Immature natural killer cell (primary cell): ENCODE results near the gene POP5. TPM values are rescaled to one million over a fixed set of nuclear protein-coding genes. Genes with fewer than 3 reads are reported as not detected.
"Not testable (repeated sequence)": the region's sequence is repeated elsewhere in the genome, so short reads cannot be mapped to it uniquely, and the experiment has no call there.

Experiments used
- DNase-seq, 3 donors: peaks; one replicate each; pipeline ENCODE4 v3.0.0; 2022; ENCODE audit warnings: mixed read lengths in 1 of 3
- H3K27ac Mint-ChIP-seq, 6 donors: one replicate each; pipeline ENCODE4 v1.8.0; 2020; ENCODE audit warnings: mixed read lengths in 6 of 6, mild to moderate bottlenecking in 5 of 6, inconsistent platforms in 4 of 6, moderate library complexity in 3 of 6
- H3K27me3 Mint-ChIP-seq, 3 donors: one replicate each; pipeline ENCODE4 v1.8.0; 2020 to 2021; ENCODE audit warnings: low read depth in 3 of 3, mild to moderate bottlenecking in 3 of 3, mixed read lengths in 3 of 3, moderate library complexity in 3 of 3, inconsistent platforms in 1 of 3
- H3K36me3 Mint-ChIP-seq, 3 donors: one replicate each; pipeline ENCODE4 v1.8.0; 2020; ENCODE audit warnings: mixed read lengths in 3 of 3, inconsistent platforms in 2 of 3, mild to moderate bottlenecking in 2 of 3
- H3K4me1 Mint-ChIP-seq, 2 donors: one replicate each; pipeline ENCODE4 v1.8.0; 2020; ENCODE audit warnings: inconsistent platforms in 2 of 2, mild to moderate bottlenecking in 2 of 2, mixed read lengths in 2 of 2, moderate library complexity in 1 of 2
- H3K4me3 Mint-ChIP-seq, 5 donors: one replicate each; pipeline ENCODE4 v1.8.0; 2020; ENCODE audit warnings: mild to moderate bottlenecking in 5 of 5, mixed read lengths in 5 of 5, inconsistent platforms in 3 of 5, moderate library complexity in 3 of 5
- H3K9me3 Mint-ChIP-seq, 6 donors: one replicate each; pipeline ENCODE4 v1.8.0; 2020; ENCODE audit warnings: mild to moderate bottlenecking in 6 of 6, mixed read lengths in 6 of 6, inconsistent platforms in 4 of 6, moderate library complexity in 3 of 6
- polyA plus RNA-seq, 3 donors: library from polyadenylated mRNA; unstranded; fragments of 300-500 nt; fragmentation: Illumina TruSeq; gene quantifications; one replicate each; pipeline ENCODE4 v1.2.3, GENCODE V29; 2021

POP5 gene
- polyA plus RNA-seq, 3 donors from 2014 or later = 86.2 to 110 (median 101) TPM

DNA sequence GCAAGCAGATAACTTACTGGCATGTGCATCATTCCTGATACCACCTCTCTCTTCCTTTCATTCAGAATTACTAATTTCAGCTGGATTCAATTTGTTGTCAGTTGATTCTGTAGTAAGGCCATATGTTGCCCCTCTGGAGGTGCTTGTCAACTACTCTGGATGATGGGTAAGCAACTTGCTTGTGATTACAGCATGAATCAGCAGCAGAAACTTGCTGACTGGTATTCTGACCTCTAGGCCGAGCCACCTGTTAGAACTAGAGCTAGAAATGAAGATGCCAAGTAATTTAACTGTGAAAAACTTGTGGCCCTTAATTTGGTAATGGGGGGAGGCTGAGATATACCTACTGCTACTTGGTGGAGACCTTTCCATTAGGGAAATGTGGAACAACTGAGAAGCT lies 41.9 kb downstream of the POP5 start:
- Mint-ChIP-seq H3K36me3 (peaks cover 0 to 3% (median 0%) of the 10 kb centered on the region in 3 donors), H3K4me3 (peak overlapping the region; percentile 3 to 95 (median 39)), H3K9me3 (no peaks in the 10 kb centered on the region), H3K27me3 (peaks cover 4 to 7% (median 5%) of the 10 kb centered on the region in 3 donors), H3K27ac (peak overlapping the region; percentile 24 to 87 (median 54)), H3K4me1 (peaks cover 69 to 76% of the 10 kb centered on the region in 2 donors)
- no peak for DNase-seq

DNA sequence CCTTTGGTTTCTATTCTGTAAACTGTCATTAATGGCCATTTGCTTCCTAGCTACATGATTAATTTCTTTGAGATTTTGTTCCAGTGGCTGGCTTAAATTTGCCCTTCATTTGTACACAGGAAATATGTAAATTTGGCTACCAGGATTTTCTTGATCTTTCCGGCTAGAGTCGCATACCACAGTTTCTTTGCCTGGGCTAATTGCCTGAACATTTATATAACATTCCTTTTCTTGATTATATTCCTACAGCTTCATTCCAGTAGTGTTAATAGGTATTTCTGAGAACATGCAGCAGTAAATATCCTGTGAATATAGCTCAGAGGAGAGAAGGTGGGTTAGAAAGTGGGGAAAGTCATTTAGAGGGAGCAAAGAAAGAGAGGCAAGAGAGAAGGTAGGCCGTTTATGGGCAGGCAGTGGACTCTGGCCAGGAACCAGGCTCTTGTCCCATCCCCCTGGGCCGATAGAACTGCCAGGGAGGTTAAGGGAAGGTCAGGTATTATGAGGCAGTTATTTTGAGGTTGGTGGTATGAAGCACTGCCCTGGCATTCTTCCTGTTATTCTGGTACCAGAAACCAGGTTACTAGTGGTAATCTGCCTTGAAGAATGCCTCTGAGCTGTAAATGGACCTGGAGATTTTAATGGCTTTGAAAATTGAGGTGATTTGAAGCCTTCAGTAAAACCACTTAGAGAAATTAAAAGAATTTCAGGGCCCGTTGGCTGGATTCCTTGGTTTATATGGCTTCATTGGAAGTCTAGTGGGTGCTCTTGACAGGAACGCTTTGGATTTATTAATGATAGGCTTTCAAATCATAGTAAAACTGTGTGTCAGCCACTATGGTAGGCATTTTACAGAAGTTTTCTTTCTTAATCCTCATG lies 42.7 kb downstream of the POP5 start:
- Mint-ChIP-seq H3K27ac (peak overlapping the region; percentile 24 to 87 (median 62)), H3K4me3 (peak overlapping the region; percentile 37 to 95 (median 61)), H3K4me1 (peaks cover 71 to 77% of the 10 kb centered on the region in 2 donors), H3K36me3 (peaks cover 0 to 3% (median 0%) of the 10 kb centered on the region in 3 donors), H3K9me3 (no peaks in the 10 kb centered on the region), H3K27me3 (peaks cover 6 to 11% (median 8%) of the 10 kb centered on the region in 3 donors)
- no peak for DNase-seq

DNA sequence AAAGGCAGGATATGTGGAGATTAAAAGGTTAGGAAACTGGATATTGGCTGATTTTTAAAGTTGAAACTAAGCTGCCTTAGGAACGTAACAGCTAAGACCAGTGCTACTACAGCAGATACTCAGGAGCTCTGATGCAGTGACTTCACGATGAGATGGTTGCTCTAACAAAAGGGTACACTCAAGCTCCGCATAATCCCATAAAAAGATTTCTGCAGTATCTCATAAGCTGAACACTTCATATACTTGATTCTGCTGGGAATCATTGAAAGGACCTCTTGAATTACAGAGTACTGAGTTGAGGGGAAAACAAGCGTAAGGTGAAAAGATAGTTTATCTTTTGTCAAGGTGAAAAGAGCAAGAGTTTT lies 43.4 kb downstream of the POP5 start:
- H3K4me3 Mint-ChIP-seq = peak overlapping the region; percentile 37 to 95 (median 61)
- no peaks in the 10 kb centered on the region for H3K9me3 Mint-ChIP-seq
- peak overlapping the region in 5 of 6 donors; percentile 29 to 87 (median 47) for H3K27ac Mint-ChIP-seq
- H3K36me3 Mint-ChIP-seq = peaks cover 0 to 3% (median 0%) of the 10 kb centered on the region in 3 donors
- no peak for DNase-seq
- H3K27me3 Mint-ChIP-seq = peaks cover 6 to 11% (median 8%) of the 10 kb centered on the region in 3 donors
- peaks cover 70 to 74% of the 10 kb centered on the region in 2 donors for H3K4me1 Mint-ChIP-seq

DNA sequence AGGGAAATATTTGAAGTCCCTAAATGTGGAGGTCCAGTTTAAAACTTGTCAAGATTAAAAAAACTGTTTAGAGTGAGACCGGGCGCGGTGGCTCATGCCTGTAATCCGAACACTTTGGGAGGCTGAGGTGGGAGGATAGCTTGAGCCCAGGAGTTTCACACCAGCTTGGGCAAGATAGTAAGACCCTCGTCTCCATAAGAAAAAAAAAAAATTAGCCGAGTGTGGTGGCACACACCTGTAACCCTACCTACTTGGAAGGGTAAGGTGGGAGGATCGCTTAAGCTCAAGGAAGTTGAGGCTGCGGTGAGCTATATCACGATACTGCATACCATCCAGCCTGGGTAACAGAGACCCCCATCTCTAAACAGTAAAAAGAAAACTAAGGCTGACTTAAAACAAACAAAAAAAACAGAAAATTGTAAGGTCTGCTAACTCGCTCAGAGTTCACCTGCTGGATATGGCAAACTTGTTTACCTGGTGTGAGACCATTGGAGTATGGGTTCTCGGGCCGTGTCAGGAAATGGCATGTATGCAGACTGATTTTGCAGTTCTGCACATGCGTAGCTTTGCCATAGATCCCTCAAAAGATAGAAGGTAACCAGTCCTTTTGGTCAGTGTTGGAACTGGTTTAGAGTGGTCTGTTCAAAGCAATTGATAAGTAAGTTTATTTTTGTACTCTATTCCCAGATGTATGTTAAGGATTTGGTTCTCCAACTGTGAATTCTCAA lies 45.0 kb downstream of the POP5 start:
- Mint-ChIP-seq H3K27ac (peak overlapping the region; percentile 78 to 96 (median 92)), H3K27me3 (peaks cover 6 to 11% (median 8%) of the 10 kb centered on the region in 3 donors), H3K9me3 (no peaks in the 10 kb centered on the region), H3K4me3 (peak overlapping the region; percentile 86 to 97 (median 95)), H3K4me1 (peaks cover 65 to 69% of the 10 kb centered on the region in 2 donors), H3K36me3 (peaks cover 0 to 3% (median 0%) of the 10 kb centered on the region in 3 donors)
- DNase-seq = no peak

DNA sequence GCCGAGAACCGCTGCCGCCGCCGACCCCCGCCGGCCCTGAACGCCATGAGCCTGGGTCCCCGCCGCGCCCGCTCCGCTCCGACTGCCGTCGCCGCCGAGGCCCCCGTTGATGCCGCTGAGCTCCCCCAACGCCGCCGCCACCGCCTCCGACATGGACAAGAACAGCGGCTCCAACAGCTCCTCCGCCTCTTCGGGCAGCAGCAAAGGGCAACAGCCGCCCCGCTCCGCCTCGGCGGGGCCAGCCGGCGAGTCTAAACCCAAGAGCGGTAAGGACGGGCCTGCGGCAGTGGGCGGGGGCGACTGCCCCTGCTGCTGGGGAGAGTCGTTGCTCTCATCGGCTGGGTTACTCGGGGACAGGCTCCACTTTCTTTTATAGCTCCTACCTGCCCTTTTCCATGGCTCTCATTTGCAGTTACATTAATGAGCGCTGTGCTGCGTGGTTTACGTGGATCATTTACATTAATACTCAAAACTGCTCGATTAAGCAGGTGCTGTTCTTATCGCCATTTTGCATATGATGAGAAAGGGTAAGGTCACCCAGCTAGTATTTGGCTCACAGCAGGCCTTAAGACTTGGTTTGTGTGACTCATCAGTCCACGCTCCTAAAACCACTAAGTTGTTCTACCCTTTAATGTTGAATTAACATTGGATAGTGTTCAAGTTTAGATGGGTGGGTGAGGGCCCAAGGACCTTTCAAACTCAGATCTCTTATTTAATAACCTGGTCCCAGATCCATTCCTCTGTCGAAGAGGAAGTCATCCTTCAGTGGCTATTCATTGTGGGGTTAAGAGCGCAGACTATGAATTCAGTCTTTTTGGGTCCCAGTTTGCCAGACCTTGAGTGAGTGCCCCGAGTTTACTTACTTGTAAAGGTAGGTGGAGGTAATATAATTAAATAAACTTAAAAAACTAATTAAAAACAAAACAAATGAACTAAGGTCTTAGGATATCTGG lies 46.2 kb downstream of the POP5 start:
- Mint-ChIP-seq H3K4me3 (peak overlapping the region; percentile 86 to 97 (median 95)), H3K27ac (peak overlapping the region; percentile 82 to 96 (median 92)), H3K9me3 (no peaks in the 10 kb centered on the region), H3K27me3 (peaks cover 6 to 11% (median 8%) of the 10 kb centered on the region in 3 donors), H3K4me1 (peaks cover 58 to 59% of the 10 kb centered on the region in 2 donors), H3K36me3 (peaks cover 0 to 3% (median 0%) of the 10 kb centered on the region in 3 donors)
- peak; percentile 50 to 59 (median 53) for DNase-seq

DNA sequence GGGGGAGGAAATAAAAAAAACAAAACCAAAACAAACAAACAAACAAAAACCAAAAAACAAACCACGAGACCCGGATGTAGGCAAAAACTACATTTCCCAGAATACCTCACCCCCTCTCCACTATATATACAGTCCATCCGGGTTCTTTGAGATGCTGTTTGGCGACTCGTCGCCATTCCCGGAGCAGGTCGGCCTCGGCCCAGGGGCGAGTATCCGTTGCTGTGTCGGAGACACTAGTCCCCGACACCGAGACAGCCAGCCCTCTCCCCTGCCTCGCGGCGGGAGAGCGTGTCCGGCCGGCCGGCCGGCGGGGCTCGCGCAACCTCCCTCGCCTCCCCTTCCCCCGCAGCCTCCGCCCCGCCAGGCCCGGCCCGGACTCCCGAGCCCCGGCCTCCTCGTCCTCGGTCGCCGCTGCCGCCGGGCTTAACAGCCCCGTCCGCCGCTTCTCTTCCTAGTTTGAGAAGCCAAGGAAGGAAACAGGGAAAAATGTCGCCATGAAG lies 46.9 kb downstream of the POP5 start, which contains the start of gene RNF10:
TSS of gene RNF10 (plus strand) at position 154 of the 500 bp plus-strand sequence. CDS start 456 bp downstream, outside the sequence.
- H3K27me3 Mint-ChIP-seq = peaks cover 6 to 13% (median 8%) of the 10 kb centered on the region in 3 donors
- H3K9me3 Mint-ChIP-seq = no peaks in the 10 kb centered on the region
- peaks cover 59% of the 10 kb centered on the region in 2 donors for H3K4me1 Mint-ChIP-seq
- peak; percentile 84 to 88 (median 87) for DNase-seq
- H3K27ac Mint-ChIP-seq = peak within 1 kb of the TSS; percentile 82 to 96 (median 94)
- H3K36me3 Mint-ChIP-seq = peaks cover 0 to 3% (median 0%) of the 10 kb centered on the region in 3 donors
- H3K4me3 Mint-ChIP-seq = peak within 1 kb of the TSS; percentile 86 to 97 (median 95)

DNA sequence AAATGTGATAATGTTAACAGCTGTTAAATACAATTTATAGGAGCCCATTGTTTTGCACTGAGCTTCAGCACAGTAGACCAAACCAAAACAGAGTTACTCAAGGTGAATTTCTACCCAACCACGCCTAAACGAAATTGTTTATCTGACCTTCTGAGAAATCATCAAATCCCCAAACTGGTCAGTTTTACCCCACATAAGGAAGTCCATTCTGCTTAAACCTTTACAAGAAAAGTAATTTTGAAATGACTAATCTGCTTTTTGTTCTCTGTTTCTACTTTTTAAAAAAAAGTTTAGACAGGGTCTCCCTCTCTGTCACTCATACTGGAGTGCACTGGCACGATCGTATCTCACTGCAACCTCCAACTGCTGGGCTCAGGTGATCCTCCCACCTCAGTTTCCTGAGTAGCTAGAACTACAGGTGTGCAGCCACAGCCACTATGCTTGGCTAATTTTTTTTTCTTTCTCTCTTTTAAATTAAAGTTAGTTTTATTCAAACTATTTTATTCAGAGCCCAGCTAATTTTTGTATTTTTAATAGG lies 48.4 kb downstream of the POP5 start:
- DNase-seq = no peak
- no peak overlapping the region for H3K27ac Mint-ChIP-seq

DNA sequence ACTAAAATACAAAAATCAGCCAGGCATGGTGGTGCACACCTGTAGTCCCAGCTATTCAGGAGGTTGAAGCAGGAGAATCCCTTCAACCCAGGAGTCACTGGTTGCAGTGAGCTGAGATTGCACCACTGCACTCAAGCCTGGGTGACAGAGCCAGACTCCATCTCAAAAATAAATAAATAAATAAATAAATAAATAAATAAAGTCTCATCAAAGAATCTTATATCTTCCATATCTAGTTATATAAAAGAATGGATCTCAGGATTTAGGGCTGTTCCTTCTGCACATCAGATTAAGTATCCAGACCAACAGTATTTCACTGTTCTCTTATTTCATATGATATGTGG lies 50.8 kb downstream of the POP5 start:
- not testable (repeated sequence) for H3K36me3 Mint-ChIP-seq, DNase-seq, H3K9me3 Mint-ChIP-seq
- peaks cover 9 to 15% (median 12%) of the 10 kb centered on the region in 3 donors for H3K27me3 Mint-ChIP-seq
- peak overlapping the region in 4 of 5 donors; percentile 46 to 100 (median 74) for H3K4me3 Mint-ChIP-seq
- H3K27ac Mint-ChIP-seq = peak overlapping the region in 4 of 6 donors; percentile 45 to 99 (median 98)
- H3K4me1 Mint-ChIP-seq = peaks cover 31 to 38% of the 10 kb centered on the region in 2 donors

More for the DNA sequence above, 48.4 kb downstream of the POP5 start:
- no peaks in the 10 kb centered on the region for H3K9me3 Mint-ChIP-seq
- H3K4me1 Mint-ChIP-seq = peaks cover 55 to 56% of the 10 kb centered on the region in 2 donors
- H3K4me3 Mint-ChIP-seq = peak overlapping the region in 2 of 5 donors; percentile 30 to 40
- H3K36me3 Mint-ChIP-seq = peaks cover 0 to 3% (median 0%) of the 10 kb centered on the region in 3 donors
- H3K27me3 Mint-ChIP-seq = peaks cover 9 to 15% (median 12%) of the 10 kb centered on the region in 3 donors

DNA sequence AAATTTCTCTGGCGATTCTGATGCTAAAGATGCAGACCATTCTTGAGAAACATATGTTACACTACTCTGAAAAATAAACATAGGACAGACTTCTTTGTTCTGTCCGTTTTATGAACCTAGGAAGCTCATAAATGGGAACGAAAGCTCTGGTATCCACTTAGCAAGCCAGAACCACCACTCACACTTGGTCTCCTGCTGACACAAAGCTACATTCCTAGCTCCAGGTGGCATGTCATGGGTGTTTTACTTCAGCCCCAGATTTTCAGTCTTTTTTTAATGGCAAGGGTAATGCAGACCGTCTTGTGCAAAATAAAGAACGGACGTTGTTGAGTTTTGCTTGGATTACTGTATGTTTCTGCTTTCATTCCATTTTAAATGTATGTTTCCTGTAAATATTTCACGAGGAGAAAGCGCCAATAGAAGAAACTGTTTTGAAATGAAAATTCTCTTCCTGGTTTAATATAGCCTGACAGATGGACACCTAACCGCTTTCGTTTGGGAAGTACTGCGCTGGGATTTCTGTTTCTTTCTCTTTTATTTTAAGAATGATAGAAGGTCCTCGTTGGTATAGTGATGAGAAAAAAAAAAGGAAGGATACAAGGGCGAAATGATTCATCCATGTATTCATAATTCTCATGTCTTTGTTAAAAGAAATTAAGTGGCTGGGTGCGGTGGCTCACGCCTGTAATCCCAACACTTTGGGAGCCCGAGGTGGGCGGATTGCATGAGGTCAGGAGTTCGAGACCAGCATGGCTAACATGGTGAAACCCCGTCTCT lies 51.4 kb downstream of the POP5 start:
- DNase-seq = peak in 1 of 3 donors; percentile 14
- H3K4me3 Mint-ChIP-seq = peak overlapping the region; percentile 99 to 100 (median 100)
- H3K27me3 Mint-ChIP-seq = peaks cover 7 to 13% (median 10%) of the 10 kb centered on the region in 3 donors
- peaks cover 26 to 33% of the 10 kb centered on the region in 2 donors for H3K4me1 Mint-ChIP-seq
- peaks cover 0 to 4% (median under 1%) of the 10 kb centered on the region in 3 donors for H3K36me3 Mint-ChIP-seq
- H3K9me3 Mint-ChIP-seq = no peaks in the 10 kb centered on the region
- H3K27ac Mint-ChIP-seq = peak overlapping the region; percentile 96 to 100 (median 99)

DNA sequence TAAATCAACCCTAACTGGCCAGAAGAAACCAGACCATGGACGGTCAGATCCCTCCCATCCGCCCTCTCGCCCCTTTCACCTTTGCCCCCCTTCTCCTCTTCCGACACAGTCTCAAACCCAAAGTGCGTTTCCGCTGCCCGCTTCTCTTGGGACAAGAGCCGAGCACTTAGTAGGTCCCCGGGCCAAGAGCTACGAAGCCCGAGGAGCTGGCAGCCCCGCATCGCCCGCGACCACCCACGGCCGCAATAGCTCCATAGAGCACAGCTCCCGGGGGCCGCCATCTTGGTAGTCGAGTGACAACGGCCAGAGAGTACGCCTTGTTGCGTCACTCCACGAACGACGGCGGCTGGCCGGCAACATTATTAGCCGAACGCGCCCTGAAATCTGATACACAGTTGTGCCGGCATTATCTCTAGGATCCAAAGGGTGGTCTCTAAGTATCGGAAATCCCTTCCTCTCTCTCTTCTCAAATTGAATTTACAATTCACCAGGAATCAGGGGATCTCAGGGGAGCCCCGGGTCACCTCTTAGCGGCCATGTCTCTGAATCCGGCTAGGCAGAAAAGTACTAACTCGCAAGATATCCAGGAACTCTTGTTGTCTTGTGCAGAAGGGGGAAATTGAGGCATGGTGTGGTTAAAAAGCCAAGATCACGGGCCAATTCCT lies 52.2 kb downstream of the POP5 start, which contains the start of gene COQ5:
TSS of gene COQ5 (minus strand) at position 298 of the 665 bp plus-strand sequence. CDS start at position 281, 17 bp downstream.
- peak within 1 kb of the TSS; percentile 99 to 100 (median 100) for H3K4me3 Mint-ChIP-seq
- H3K9me3 Mint-ChIP-seq = no peaks in the 10 kb centered on the region
- peak within 1 kb of the TSS; percentile 96 to 100 (median 99) for H3K27ac Mint-ChIP-seq
- peaks cover 0 to 4% (median 0%) of the 10 kb centered on the region in 3 donors for H3K36me3 Mint-ChIP-seq
- DNase-seq = peak; percentile 81 to 82 (median 82)
- H3K27me3 Mint-ChIP-seq = peaks cover 3 to 6% (median 5%) of the 10 kb centered on the region in 3 donors
- H3K4me1 Mint-ChIP-seq = peaks cover 24 to 29% of the 10 kb centered on the region in 2 donors
